Measurements from ENCODE around the gene RNF212B. TPM values are rescaled to one million over a fixed set of nuclear protein-coding genes. Genes with fewer than 3 reads are reported as not detected.

The RNF212B gene
- total and polyA plus RNA-seq, 10 of the 15 experiments (the other 5 are each of a cell fraction or from before 2014, with no cell fraction given): not detected

DNA sequence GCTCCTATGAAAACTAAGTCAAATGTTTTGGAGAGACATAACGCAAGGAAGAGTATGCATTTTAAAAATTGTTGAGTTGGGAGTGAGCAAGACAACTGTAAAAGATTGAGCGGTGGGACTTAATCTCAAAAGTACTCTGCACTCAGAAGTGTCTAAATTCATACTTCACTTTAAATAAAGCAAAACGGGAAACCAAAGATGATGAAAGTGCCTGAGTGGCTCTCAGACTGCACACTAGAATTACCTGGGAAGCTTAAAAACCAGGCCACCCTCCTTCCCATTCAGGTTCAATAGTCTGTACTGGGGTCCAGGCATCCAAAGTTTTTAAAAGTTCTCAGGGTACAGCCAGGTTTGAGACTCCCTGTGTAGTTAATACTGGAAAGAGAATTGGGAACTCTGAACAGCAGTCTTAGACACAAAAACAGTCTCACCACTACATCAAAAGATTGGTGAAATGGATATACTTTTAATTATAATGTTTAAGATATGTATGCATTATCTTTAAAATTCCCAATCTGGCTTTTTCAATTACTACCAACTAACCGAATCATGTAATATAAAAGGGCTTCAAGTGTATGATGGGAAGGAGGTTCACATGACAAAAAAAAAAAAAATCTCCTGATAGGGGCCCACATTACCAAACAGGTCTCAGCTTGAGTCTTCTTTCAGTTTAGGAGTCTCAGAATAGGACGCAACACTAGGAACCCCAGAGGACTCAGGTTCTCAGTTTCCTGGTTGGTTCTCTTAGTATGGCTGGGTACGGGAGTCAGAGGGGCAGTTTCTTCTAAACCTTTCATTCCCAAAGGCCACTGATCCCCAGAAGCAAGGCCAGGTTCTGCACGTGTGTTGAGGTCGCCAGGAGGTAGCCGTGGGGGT is 47.2 kb downstream of the RNF212B start:
- RAD21 ChIA-PET (ENCODE audit: unreplicated experiment): interaction anchor here (0.6 to 3.7 kb wide), 4 partner anchors 16 to 234 kb away, joined by 3 to 26 read pairs (median 12); partner anchors contain the start of genes ACIN1, C14orf119, PABPN1 and PPP1R3E
- ATAC-seq: peak; percentile 47
- intact Hi-C loops (cut with micrococcal nuclease; ENCODE audit: unreplicated experiment): no loop called here
- Histone ChIP-seq H3K27me3 (replicated peaks in 1 of 2; ENCODE audit: control insufficient read depth in 2 of 2, insufficient read depth in 2 of 2, low read length in 1 of 2) (no peaks in the 10 kb centered on the region; a peak in 1 of 4 replicates), H3K9ac (ENCODE audit: control insufficient read depth, insufficient read depth, low read length) (peak overlapping the region; percentile 68), H4K20me1 (ENCODE audit: control insufficient read depth, insufficient read depth) (no peaks in the 10 kb centered on the region), H3K4me3 (peak overlapping the region; percentile 84), H3K9me3 (replicated peaks; ENCODE audit: control insufficient read depth, insufficient read depth, low read length) (no peaks in the 10 kb centered on the region), H3K4me1 (ENCODE audit: control insufficient read depth, insufficient read depth, low read length) (peaks cover 6% of the 10 kb centered on the region; the same call in 1 of the 2 replicates), H3K36me3 (ENCODE audit: control insufficient read depth in 2 of 2, insufficient read depth in 2 of 2, low read length in 1 of 2) (peaks cover 0 to 3% of the 10 kb centered on the region in 2 experiments; a peak in 1 of 4 replicates), H3K27ac (ENCODE audit: control insufficient read depth, insufficient read depth) (peak overlapping the region; percentile 84), H3K79me2 (ENCODE audit: control insufficient read depth, insufficient read depth, low read length) (peaks cover 26% of the 10 kb centered on the region), H2AFZ (ENCODE audit: control insufficient read depth, low read depth, low read length) (peak overlapping the region; percentile 82; the same call in 1 of the 2 replicates), H3K4me2 (ENCODE audit: control insufficient read depth, insufficient read depth) (peak overlapping the region; percentile 85)
- WGBS (ENCODE audit: insufficient coverage, insufficient replicate concordance, low lambda C conversion rate, missing lambda C conversion rate): 21% methylated on average over 9 of the region's 9 CpGs
- FAIRE-seq: no peak
- CTCF ChIA-PET: interaction anchor here (3.5 to 3.8 kb wide), 3 partner anchors 11 to 37 kb away, joined by 16 to 36 read pairs (median 20); partner anchors contain the start of genes PABPN1 and PPP1R3E
- TSS peak; percentile 71 for BruUV-seq (replicated peaks)
- TF ChIP-seq TAF1 (IDR thresholded peaks at IDR 0.05; ENCODE audit: borderline replicate concordance, low read depth, low read length): 0 out of 2 replicates have a peak, but pooled peaks have one; percentile 36
- TF ChIP-seq TBL1XR1 (IDR thresholded peaks at IDR 0.05; ENCODE audit: low read depth, low read length): no peak
- TF ChIP-seq RFX5 (IDR thresholded peaks at IDR 0.05; ENCODE audit: low read depth, low read length): no peak
- TF ChIP-seq HDGF (IDR thresholded peaks at IDR 0.05): no peak
- TF ChIP-seq SREBF2 (IDR thresholded peaks at IDR 0.05; ENCODE audit: low read length): no peak
- TF ChIP-seq, protein P1, sequence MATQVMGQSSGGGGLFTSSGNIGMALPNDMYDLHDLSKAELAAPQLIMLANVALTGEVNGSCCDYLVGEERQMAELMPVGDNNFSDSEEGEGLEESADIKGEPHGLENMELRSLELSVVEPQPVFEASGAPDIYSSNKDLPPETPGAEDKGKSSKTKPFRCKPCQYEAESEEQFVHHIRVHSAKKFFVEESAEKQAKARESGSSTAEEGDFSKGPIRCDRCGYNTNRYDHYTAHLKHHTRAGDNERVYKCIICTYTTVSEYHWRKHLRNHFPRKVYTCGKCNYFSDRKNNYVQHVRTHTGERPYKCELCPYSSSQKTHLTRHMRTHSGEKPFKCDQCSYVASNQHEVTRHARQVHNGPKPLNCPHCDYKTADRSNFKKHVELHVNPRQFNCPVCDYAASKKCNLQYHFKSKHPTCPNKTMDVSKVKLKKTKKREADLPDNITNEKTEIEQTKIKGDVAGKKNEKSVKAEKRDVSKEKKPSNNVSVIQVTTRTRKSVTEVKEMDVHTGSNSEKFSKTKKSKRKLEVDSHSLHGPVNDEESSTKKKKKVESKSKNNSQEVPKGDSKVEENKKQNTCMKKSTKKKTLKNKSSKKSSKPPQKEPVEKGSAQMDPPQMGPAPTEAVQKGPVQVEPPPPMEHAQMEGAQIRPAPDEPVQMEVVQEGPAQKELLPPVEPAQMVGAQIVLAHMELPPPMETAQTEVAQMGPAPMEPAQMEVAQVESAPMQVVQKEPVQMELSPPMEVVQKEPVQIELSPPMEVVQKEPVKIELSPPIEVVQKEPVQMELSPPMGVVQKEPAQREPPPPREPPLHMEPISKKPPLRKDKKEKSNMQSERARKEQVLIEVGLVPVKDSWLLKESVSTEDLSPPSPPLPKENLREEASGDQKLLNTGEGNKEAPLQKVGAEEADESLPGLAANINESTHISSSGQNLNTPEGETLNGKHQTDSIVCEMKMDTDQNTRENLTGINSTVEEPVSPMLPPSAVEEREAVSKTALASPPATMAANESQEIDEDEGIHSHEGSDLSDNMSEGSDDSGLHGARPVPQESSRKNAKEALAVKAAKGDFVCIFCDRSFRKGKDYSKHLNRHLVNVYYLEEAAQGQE (IDR thresholded peaks at IDR 0.05; ENCODE audit: low read depth, low read length): no peak
- peak; percentile 51; the same call in 1 of the 2 replicates for TF ChIP-seq RAD51 (IDR thresholded peaks at IDR 0.05)
- TF ChIP-seq MEF2A (IDR thresholded peaks at IDR 0.05; ENCODE audit: insufficient read depth, low read depth, low read length): no peak
- TF ChIP-seq CREB1 (IDR thresholded peaks at IDR 0.05; ENCODE audit: low read depth): 0 out of 2 replicates have a peak, but pooled peaks have one; percentile 9
- TF ChIP-seq POLR2AphosphoS5 (IDR thresholded peaks at IDR 0.05; ENCODE audit: low read length): peak; percentile 59; the same call in 1 of the 2 replicates
- TF ChIP-seq ZNF384 (IDR thresholded peaks at IDR 0.05; ENCODE audit: borderline replicate concordance, low read depth, low read length): peak; percentile 79
- TF ChIP-seq SRF (IDR thresholded peaks at IDR 0.05; ENCODE audit: low read depth in 2 of 2, low read length in 2 of 2): no peak
- TF ChIP-seq, protein P2, sequence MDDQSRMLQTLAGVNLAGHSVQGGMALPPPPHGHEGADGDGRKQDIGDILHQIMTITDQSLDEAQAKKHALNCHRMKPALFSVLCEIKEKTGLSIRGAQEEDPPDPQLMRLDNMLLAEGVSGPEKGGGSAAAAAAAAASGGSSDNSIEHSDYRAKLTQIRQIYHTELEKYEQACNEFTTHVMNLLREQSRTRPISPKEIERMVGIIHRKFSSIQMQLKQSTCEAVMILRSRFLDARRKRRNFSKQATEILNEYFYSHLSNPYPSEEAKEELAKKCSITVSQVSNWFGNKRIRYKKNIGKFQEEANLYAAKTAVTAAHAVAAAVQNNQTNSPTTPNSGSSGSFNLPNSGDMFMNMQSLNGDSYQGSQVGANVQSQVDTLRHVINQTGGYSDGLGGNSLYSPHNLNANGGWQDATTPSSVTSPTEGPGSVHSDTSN (IDR thresholded peaks at IDR 0.05; ENCODE audit: insufficient replicate concordance, low read depth, low read length): no peak
- no peak for TF ChIP-seq CBX3 (IDR thresholded peaks at IDR 0.05; ENCODE audit: borderline replicate concordance, low read depth)
- TF ChIP-seq BHLHE40 (IDR thresholded peaks at IDR 0.05; ENCODE audit: borderline replicate concordance in 1 of 2, low read depth in 2 of 2, low read length in 1 of 2): peak; percentile 65 to 68
- POLR2A ChIA-PET: interaction anchor here (1.4 to 4.6 kb wide), 4 partner anchors 17 to 37 kb away, joined by 3 to 40 read pairs (median 19); partner anchors contain the start of genes BCL2L2, PABPN1 and PPP1R3E
- no peak for DNase-seq (ENCODE audit: low read depth, low spot score)
- in situ Hi-C loops (cut with MboI): no loop called here
- SMC1A ChIA-PET (ENCODE audit: uncharacterized antibody, unreplicated experiment): interaction anchor here (1.5 kb wide), 1 partner anchor 95 kb away, joined by 4 read pairs; no protein-coding TSS in a partner anchor

All from GM12878 (cell line).